ENCODE measurements around the gene ZBTB20.
A peak's percentile ranks its signal among the peaks of the same experiment; 100 is the strongest.

Gene ZBTB20

DNA sequence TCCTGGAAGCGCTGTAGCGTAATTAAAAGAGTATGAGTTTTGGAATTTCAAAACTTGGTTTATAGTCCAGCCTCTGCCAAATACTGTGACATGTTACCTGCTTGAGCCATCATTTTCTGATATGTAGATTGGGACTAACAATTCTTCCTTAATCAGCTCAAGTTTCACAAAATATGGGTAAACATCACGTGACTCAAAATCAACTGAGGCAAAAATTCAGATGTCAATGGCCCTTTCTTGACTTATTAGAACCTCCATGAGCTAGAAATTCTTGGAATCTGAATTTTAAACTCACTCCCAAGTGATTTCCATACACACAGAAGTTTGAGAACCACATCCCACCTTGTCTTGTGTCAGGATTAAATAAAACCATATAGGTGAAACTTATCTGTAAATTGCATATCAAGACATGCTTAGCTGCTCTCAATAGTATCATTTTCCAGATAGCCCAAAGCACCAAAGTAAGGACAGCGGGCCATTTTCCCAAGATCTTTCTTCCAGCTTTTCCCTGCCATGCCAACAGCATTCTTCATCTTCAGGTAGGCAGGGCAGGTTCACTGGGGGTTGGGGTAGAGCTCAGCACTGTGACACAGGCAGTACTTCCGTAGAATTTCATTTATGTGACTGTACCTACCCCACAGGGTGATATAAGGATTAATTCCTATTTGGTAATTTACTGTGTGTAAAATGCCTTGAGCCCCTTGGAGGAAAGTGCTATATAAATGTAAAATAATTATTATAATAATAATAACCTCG, 474.2 kb downstream of the ZBTB20 start:
- ATAC-seq = no peak

DNA sequence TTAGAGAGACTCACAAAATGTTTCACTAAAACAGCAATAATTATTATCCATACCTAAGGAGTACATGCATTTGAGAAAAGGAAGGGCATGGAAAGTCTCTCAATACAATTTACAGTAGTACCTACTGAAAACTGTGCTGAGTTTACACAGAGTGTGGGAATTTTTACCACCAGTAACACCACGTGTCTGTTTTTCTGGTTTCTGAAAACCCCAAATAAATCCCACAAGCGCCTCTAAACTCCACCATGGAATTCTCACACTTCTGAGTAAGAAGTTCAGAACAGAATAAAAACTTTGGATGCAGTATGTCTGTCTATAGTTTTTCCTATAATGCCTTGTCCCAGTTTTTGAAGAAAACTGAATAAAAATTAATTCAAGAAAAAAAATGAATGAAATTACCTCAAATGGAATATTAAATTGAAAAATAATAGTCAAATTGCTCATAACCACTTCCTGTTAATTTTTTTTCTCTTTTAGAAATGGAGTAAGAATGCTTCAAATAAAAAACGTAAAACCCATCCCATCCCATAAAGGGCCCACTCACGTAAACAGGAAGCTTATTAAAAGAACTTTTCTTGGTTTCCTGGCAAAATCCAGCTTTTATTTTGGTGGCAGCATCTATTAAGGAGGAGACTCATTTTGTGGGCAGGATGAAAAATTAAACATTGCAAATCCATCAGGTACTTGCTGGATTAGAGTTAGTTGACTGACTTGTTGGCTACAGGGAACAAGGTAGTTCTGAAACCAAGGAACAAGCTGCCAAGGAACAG, 475.2 kb downstream of the ZBTB20 start:
- TF ChIP-seq, protein P1, sequence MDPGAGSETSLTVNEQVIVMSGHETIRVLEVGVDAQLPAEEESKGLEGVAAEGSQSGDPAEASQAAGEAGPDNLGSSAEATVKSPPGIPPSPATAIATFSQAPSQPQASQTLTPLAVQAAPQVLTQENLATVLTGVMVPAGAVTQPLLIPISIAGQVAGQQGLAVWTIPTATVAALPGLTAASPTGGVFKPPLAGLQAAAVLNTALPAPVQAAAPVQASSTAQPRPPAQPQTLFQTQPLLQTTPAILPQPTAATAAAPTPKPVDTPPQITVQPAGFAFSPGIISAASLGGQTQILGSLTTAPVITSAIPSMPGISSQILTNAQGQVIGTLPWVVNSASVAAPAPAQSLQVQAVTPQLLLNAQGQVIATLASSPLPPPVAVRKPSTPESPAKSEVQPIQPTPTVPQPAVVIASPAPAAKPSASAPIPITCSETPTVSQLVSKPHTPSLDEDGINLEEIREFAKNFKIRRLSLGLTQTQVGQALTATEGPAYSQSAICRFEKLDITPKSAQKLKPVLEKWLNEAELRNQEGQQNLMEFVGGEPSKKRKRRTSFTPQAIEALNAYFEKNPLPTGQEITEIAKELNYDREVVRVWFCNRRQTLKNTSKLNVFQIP (CRISPR knock-in tag; IDR thresholded peaks at IDR 0.05; ENCODE audit: borderline replicate concordance, low read depth) = no peak
- TF ChIP-seq OSR1 (CRISPR knock-in tag; IDR thresholded peaks at IDR 0.05) (no peak), CSDC2 (CRISPR knock-in tag; IDR thresholded peaks at IDR 0.05) (no peak), RARB (CRISPR knock-in tag; IDR thresholded peaks at IDR 0.05) (no peak), ZNF8 (CRISPR knock-in tag; IDR thresholded peaks at IDR 0.05) (no peak), ZNF70 (CRISPR knock-in tag; IDR thresholded peaks at IDR 0.05) (no peak), ZC3H10 (CRISPR knock-in tag; IDR thresholded peaks at IDR 0.05) (no peak), ZFP30 (CRISPR knock-in tag; IDR thresholded peaks at IDR 0.05) (no peak), GLIS3 (CRISPR knock-in tag; IDR thresholded peaks at IDR 0.05) (no peak)
- TF ChIP-seq, protein P2, sequence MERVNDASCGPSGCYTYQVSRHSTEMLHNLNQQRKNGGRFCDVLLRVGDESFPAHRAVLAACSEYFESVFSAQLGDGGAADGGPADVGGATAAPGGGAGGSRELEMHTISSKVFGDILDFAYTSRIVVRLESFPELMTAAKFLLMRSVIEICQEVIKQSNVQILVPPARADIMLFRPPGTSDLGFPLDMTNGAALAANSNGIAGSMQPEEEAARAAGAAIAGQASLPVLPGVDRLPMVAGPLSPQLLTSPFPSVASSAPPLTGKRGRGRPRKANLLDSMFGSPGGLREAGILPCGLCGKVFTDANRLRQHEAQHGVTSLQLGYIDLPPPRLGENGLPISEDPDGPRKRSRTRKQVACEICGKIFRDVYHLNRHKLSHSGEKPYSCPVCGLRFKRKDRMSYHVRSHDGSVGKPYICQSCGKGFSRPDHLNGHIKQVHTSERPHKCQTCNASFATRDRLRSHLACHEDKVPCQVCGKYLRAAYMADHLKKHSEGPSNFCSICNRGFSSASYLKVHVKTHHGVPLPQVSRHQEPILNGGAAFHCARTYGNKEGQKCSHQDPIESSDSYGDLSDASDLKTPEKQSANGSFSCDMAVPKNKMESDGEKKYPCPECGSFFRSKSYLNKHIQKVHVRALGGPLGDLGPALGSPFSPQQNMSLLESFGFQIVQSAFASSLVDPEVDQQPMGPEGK (CRISPR knock-in tag; IDR thresholded peaks at IDR 0.05; ENCODE audit: borderline replicate concordance) = no peak
- TF ChIP-seq, protein P3, sequence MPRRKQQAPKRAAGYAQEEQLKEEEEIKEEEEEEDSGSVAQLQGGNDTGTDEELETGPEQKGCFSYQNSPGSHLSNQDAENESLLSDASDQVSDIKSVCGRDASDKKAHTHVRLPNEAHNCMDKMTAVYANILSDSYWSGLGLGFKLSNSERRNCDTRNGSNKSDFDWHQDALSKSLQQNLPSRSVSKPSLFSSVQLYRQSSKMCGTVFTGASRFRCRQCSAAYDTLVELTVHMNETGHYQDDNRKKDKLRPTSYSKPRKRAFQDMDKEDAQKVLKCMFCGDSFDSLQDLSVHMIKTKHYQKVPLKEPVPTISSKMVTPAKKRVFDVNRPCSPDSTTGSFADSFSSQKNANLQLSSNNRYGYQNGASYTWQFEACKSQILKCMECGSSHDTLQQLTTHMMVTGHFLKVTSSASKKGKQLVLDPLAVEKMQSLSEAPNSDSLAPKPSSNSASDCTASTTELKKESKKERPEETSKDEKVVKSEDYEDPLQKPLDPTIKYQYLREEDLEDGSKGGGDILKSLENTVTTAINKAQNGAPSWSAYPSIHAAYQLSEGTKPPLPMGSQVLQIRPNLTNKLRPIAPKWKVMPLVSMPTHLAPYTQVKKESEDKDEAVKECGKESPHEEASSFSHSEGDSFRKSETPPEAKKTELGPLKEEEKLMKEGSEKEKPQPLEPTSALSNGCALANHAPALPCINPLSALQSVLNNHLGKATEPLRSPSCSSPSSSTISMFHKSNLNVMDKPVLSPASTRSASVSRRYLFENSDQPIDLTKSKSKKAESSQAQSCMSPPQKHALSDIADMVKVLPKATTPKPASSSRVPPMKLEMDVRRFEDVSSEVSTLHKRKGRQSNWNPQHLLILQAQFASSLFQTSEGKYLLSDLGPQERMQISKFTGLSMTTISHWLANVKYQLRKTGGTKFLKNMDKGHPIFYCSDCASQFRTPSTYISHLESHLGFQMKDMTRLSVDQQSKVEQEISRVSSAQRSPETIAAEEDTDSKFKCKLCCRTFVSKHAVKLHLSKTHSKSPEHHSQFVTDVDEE (CRISPR knock-in tag; IDR thresholded peaks at IDR 0.05) = no peak
- no peak for ATAC-seq

More for the DNA sequence above, 474.2 kb downstream of the ZBTB20 start:
- TF ChIP-seq TCF4 (CRISPR knock-in tag; IDR thresholded peaks at IDR 0.05; ENCODE audit: borderline replicate concordance) = no peak
- TF ChIP-seq, protein P3 (CRISPR knock-in tag; IDR thresholded peaks at IDR 0.05) = no peak

DNA sequence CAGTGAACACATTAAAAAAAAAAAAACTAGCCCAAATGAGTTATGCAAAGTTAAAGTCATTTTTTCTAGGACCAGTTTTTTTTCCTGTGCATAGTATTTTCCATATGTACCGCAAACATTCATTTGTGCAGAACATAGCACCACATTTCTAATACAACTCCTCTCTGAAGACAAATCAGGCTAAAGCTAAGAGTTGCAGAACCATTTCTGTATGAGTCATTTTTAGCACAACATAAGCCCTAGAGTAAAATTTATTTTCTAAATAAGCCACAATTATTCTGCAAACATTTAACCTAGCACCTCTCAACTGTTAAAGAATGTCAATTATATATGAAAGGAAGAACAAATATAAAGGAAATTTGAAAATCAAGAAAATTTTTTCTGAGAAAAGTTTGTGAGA, 477.5 kb downstream of the ZBTB20 start:
- ATAC-seq = peak; percentile 31; the same call in 1 of the 3 replicates
- TF ChIP-seq SNAI2 (CRISPR knock-in tag; IDR thresholded peaks at IDR 0.05) (no peak), TCF4 (CRISPR knock-in tag; IDR thresholded peaks at IDR 0.05; ENCODE audit: borderline replicate concordance) (no peak), ARNTL (CRISPR knock-in tag; IDR thresholded peaks at IDR 0.05; ENCODE audit: borderline replicate concordance, low read depth) (no peak), ISL1 (CRISPR knock-in tag; IDR thresholded peaks at IDR 0.05) (no peak), TOX (CRISPR knock-in tag; IDR thresholded peaks at IDR 0.05; ENCODE audit: borderline replicate concordance) (no peak), OSR1 (CRISPR knock-in tag; IDR thresholded peaks at IDR 0.05) (no peak), ZC3H10 (CRISPR knock-in tag; IDR thresholded peaks at IDR 0.05) (no peak)
- TF ChIP-seq, protein P2 (CRISPR knock-in tag; IDR thresholded peaks at IDR 0.05; ENCODE audit: borderline replicate concordance) = no peak

Data from SK-N-SH treated with all-trans-retinoic acid at 6 μM for 48 hours (cell line).